Endothelial cell of umbilical vein (primary cell): ENCODE measurements around the gene TMEM82. TPM values are rescaled to one million over a fixed set of nuclear protein-coding genes. Genes with fewer than 3 reads are reported as not detected.
A peak's percentile ranks its signal among the peaks of the same experiment; 100 is the strongest.

ENCODE experiments used
- BruUV-seq: library from RNA; stranded (reverse); fragments of 400-500 nt; replicated peaks from 2 replicates; lab custom pipeline; 2021; lab: Mats Ljungman, UMichigan
- CTCF ChIA-PET: fragments of 300-600, 350-600 bp; sonication (Branson Sonifier 250); formaldehyde crosslinking; loops from one replicate; lab custom pipeline; 2021; ENCODE audit warnings: antibody characterized with exemption, inconsistent platforms; lab: Charles Lee
- POLR2A ChIA-PET: fragments of 300-600, 350-600 bp; sonication (Branson Sonifier 250); formaldehyde crosslinking; loops from one replicate; lab custom pipeline; 2021; ENCODE audit warnings: antibody characterized with exemption, inconsistent platforms; lab: Charles Lee
- DNase-seq: peaks from one replicate; pipeline ENCODE4 v3.0.0-alpha.2; 2011; ENCODE audit warnings: low read depth, low spot score
- FAIRE-seq: peaks from 2 replicates; lab custom pipeline; 2011; peaks lifted over from hg19 to GRCh38; lab: Jason Lieb, UNC
- H2AFZ ChIP-seq: 2 replicates; pipeline ENCODE4 v1.6.0; 2012; ENCODE audit warnings: low read depth, low read length, control low read depth, inconsistent platforms
- H3K27ac ChIP-seq: 2 replicates; pipeline ENCODE4 v1.5.1; 2011; ENCODE audit warnings: low read depth, mild to moderate bottlenecking, control low read depth, low read length, moderate library complexity; ENCODE audit not compliant: insufficient read depth
- H3K27me3 ChIP-seq, 2 experiments: 2 replicates each; pipeline versions ENCODE4 v1.6.0 to v1.6.1; 2011; ENCODE audit warnings: low read length in 2 of 2, mixed read lengths in 1 of 2; ENCODE audit not compliant: control insufficient read depth in 2 of 2, insufficient read depth in 2 of 2
- H3K36me3 ChIP-seq, 2 experiments: 2 replicates in 1 of 2; 3 replicates in 1 of 2; pipeline ENCODE4 v1.5.1; 2011; ENCODE audit warnings: low read length in 2 of 2, mild to moderate bottlenecking in 1 of 2, moderate library complexity in 1 of 2; ENCODE audit not compliant: control insufficient read depth in 2 of 2, insufficient read depth in 2 of 2; ENCODE audit errors: extremely low read depth in 1 of 2
- H3K4me1 ChIP-seq: 3 replicates; pipeline ENCODE4 v1.5.1; 2011; ENCODE audit warnings: mild to moderate bottlenecking, low read length; ENCODE audit not compliant: control insufficient read depth, insufficient read depth; ENCODE audit errors: extremely low read depth
- H3K4me2 ChIP-seq: 2 replicates; pipeline ENCODE4 v1.6.1; 2011; ENCODE audit warnings: low read length, control low read depth, mixed read lengths; ENCODE audit not compliant: insufficient read depth
- H3K4me3 ChIP-seq, 3 experiments: fragments of 200-600 bp in 1 of 3; sonication (generic), shearing (Covaris generic) in 1 of 3; replicated peaks in 1 of 3; 2 replicates each; pipeline ENCODE4 v1.5.1; 2011 to 2016; ENCODE audit warnings: control low read depth in 3 of 3, low read length in 3 of 3, mild to moderate bottlenecking in 2 of 3, inconsistent platforms in 1 of 3, low read depth in 1 of 3, moderate library complexity in 1 of 3; ENCODE audit not compliant: insufficient read depth in 1 of 3
- H3K79me2 ChIP-seq: 2 replicates; pipeline ENCODE4 v1.6.0; 2012; ENCODE audit warnings: low read length, inconsistent platforms; ENCODE audit not compliant: control insufficient read depth, insufficient read depth
- H3K9ac ChIP-seq: replicated peaks from 2 replicates; pipeline ENCODE3; 2011; ENCODE audit warnings: low read length, control low read depth; ENCODE audit not compliant: insufficient read depth; ENCODE audit errors: extremely low read depth
- H3K9me1 ChIP-seq: replicated peaks from 3 replicates; pipeline ENCODE4 v1.6.0; 2011; ENCODE audit warnings: mild to moderate bottlenecking, low read length; ENCODE audit not compliant: control insufficient read depth, insufficient read depth; ENCODE audit errors: extremely low read depth
- H3K9me3 ChIP-seq: replicated peaks from 2 replicates; pipeline ENCODE4 v1.5.1; 2012; ENCODE audit warnings: low read length, inconsistent platforms; ENCODE audit not compliant: control insufficient read depth, insufficient read depth
- H4K20me1 ChIP-seq: replicated peaks from 2 replicates; pipeline ENCODE3; 2011; ENCODE audit warnings: mild to moderate bottlenecking, low read length; ENCODE audit not compliant: control insufficient read depth, insufficient read depth; ENCODE audit errors: extremely low read depth
- CTCF ChIP-seq, 2 donors: IDR thresholded peaks; 1 replicate in 1 of 2; 2 replicates in 1 of 2; pipeline ENCODE4 v1.5.1; 2011; ENCODE audit warnings: low read length in 2 of 2, mild to moderate bottlenecking in 2 of 2, moderate library complexity in 2 of 2, control low read depth in 1 of 2, inconsistent platforms in 1 of 2, low read depth in 1 of 2; ENCODE audit not compliant: insufficient read depth in 1 of 2; ENCODE audit errors: extremely low read depth in 1 of 2
- JUN ChIP-seq: IDR thresholded peaks from 2 replicates; pipeline ENCODE4 v1.6.1; 2011; ENCODE audit warnings: borderline replicate concordance, low read depth; ENCODE audit not compliant: insufficient read length, insufficient read depth
- MAX ChIP-seq: IDR thresholded peaks from 2 replicates; pipeline ENCODE4 v1.6.1; 2011; ENCODE audit not compliant: insufficient read depth, insufficient read length
- MYC ChIP-seq: IDR thresholded peaks from one replicate; pipeline ENCODE4 v1.6.1; 2011; ENCODE audit warnings: mild to moderate bottlenecking, low read depth, low read length
- POLR2AphosphoS5 ChIP-seq: IDR thresholded peaks from 2 replicates; pipeline ENCODE4 v1.6.1; 2012; ENCODE audit warnings: low read depth, mild to moderate bottlenecking, control low read depth, low read length, moderate library complexity; ENCODE audit not compliant: insufficient read depth
- dilution Hi-C: fragments of 300-500 bp; cut with MboI; formaldehyde crosslinking; loops from one replicate; pipeline ENCODE4 v1.15.0; 2019; ENCODE audit warnings: low sequenced_read_pairs; ENCODE audit not compliant: extremely low pct_ligation_motif_present
- intact Hi-C: fragments of 100-400 bp; cut with micrococcal nuclease; formaldehyde crosslinking; loops from one replicate; pipeline ENCODE4 v1.10.0; 2022
- polyA plus RNA-seq, 4 experiments: library from polyadenylated mRNA; depleted of rRNA in 3 of 4; stranded (reverse) in 3 of 4; unstranded in 1 of 4; fragments of >200 nt; gene quantifications; 2 replicates each; pipeline versions ENCODE4 v1.2.1 to v1.2.3, GENCODE V29; 2011 to 2012; ENCODE audit warnings: missing spikeins in 1 of 4
- total RNA-seq: library from RNA; stranded (reverse); gene quantifications from 2 replicates; pipeline ENCODE4 v1.2.3, GENCODE V29; 2021

Gene TMEM82
- total and polyA plus RNA-seq, 2 donors (not counting 3 experiments of a cell fraction or from before 2014, with no cell fraction given): not detected

GRCh38 chr1:15758343-15758931 lies 16.1 kb downstream of the TMEM82 start, which contains the start of gene FBLIM1:
FBLIM1 (plus strand) TSS chr1:15758795; CDS start chr1:15764984, 6,189 bp downstream.
- POLR2A ChIA-PET: interaction anchor here (0.6 to 1.0 kb wide), 2 partner anchors 12 to 17 kb away, joined by 3 read pairs; no protein-coding TSS in a partner anchor
- peak within 1 kb of the TSS; percentile 81 for H3K27ac ChIP-seq
- CTCF ChIA-PET: interaction anchor here (1.0 to 4.4 kb wide), 2 partner anchors 11 to 18 kb away, joined by 3 to 31 read pairs; no protein-coding TSS in a partner anchor

More at GRCh38 chr1:15758343-15758931, 16.1 kb downstream of the TMEM82 start, which contains the start of gene FBLIM1:
- Histone ChIP-seq H4K20me1 (no peaks in the 10 kb centered on the region), H3K79me2 (peaks cover 47% of the 10 kb centered on the region), H3K9ac (peak within 1 kb of the TSS; percentile 96), H3K4me1 (peaks cover 46% of the 10 kb centered on the region), H3K4me3 (peak within 1 kb of the TSS; percentile 92 to 99 (median 97)), H3K9me3 (no peaks in the 10 kb centered on the region), H3K4me2 (peak within 1 kb of the TSS; percentile 95), H3K9me1 (no peaks in the 10 kb centered on the region), H3K27me3 (no peaks in the 10 kb centered on the region), H3K36me3 (peaks cover 0 to 4% of the 10 kb centered on the region in 2 experiments), H2AFZ (no peak within 1 kb of the TSS)
- no peak for TF ChIP-seq JUN
- no peak for TF ChIP-seq MAX
- TF ChIP-seq CTCF (IDR thresholded peaks at IDR 0.05; ENCODE audit: extremely low read depth in 1 of 2, insufficient read depth in 1 of 2, low read depth in 1 of 2, low read length in 2 of 2): no peak
- peak; percentile 90 for TF ChIP-seq POLR2AphosphoS5
- TF ChIP-seq MYC: no peak
- BruUV-seq: no TSS peak
- DNase-seq: no peak
- dilution Hi-C loops: no loop called here
- FAIRE-seq: no peak
- intact Hi-C loops: no loop called here
